Thoracic aorta (tissue), 2 donors: ENCODE measurements around the gene CEACAM8. TPM values are rescaled to one million over a fixed set of nuclear protein-coding genes. Genes with fewer than 3 reads are reported as not detected.
"Not testable (repeated sequence)": the region's sequence is repeated elsewhere in the genome, so short reads cannot be mapped to it uniquely, and the experiment has no call there.

Source experiments
- ATAC-seq: fragments of 150-250 bp; one replicate; pipeline ENCODE4 v1.8.0; 2017; ENCODE audit warnings: low read depth; ENCODE audit not compliant: insufficient number of reproducible peaks, low FRiP score
- DNase-seq: peaks from one replicate; pipeline ENCODE4 v3.0.0-alpha.2; 2020; ENCODE audit warnings: low spot score
- H3K27ac ChIP-seq, 2 donors: fragments of 200-600 bp; sonication (generic); 1 replicate in 1 of 2; 2 replicates in 1 of 2; pipeline ENCODE4 v1.5.1; 2016; ENCODE audit warnings: mild to moderate bottlenecking in 2 of 2, moderate library complexity in 2 of 2
- H3K27me3 ChIP-seq: fragments of 200-600 bp; sonication (generic); replicated peaks from 2 replicates; pipeline ENCODE4 v1.6.0; 2016; ENCODE audit warnings: mild to moderate bottlenecking; ENCODE audit not compliant: insufficient read depth
- H3K36me3 ChIP-seq: fragments of 200-600 bp; sonication (generic); one replicate; pipeline ENCODE4 v1.5.1; 2016
- H3K4me1 ChIP-seq, 2 donors: fragments of 200-600 bp; sonication (generic); 1 replicate in 1 of 2; 2 replicates in 1 of 2; pipeline versions ENCODE4 v1.5.1 to v1.6.0; 2016; ENCODE audit warnings: low read depth in 2 of 2, mild to moderate bottlenecking in 1 of 2; ENCODE audit not compliant: control insufficient read depth in 1 of 2
- H3K4me3 ChIP-seq: fragments of 200-600 bp; sonication (generic); 2 replicates; pipeline ENCODE4 v1.5.1; 2016; ENCODE audit warnings: mild to moderate bottlenecking
- H3K9me3 ChIP-seq: fragments of 200-600 bp; sonication (generic); 2 replicates; pipeline ENCODE4 v1.5.1; 2016
- total RNA-seq, 2 donors: library from RNA; depleted of rRNA; stranded (reverse); fragments of >200 nt; gene quantifications; one replicate each; pipeline versions ENCODE4 v1.1.0 to v1.2.3, GENCODE V29; 2016
- TF ChIP-seq, protein P1 (sequence below): fragments of 200-600 bp; sonication (generic); IDR thresholded peaks from one replicate; pipeline ENCODE4 v1.5.1; 2019; ENCODE audit warnings: antibody characterized with exemption

CEACAM8 gene
- total RNA-seq, 2 donors from 2014 or later = not detected

GRCh38 chr19:42560731-42561130 lies 34.0 kb downstream of the CEACAM8 start:
- Histone ChIP-seq H3K27me3 (no peaks in the 10 kb centered on the region), H3K27ac (no peak overlapping the region), H3K4me3 (no peak overlapping the region), H3K9me3 (no peaks in the 10 kb centered on the region), H3K4me1 (peaks cover 8 to 9% of the 10 kb centered on the region in 2 donors), H3K36me3 (no peaks in the 10 kb centered on the region)
- TF ChIP-seq, protein P1, sequence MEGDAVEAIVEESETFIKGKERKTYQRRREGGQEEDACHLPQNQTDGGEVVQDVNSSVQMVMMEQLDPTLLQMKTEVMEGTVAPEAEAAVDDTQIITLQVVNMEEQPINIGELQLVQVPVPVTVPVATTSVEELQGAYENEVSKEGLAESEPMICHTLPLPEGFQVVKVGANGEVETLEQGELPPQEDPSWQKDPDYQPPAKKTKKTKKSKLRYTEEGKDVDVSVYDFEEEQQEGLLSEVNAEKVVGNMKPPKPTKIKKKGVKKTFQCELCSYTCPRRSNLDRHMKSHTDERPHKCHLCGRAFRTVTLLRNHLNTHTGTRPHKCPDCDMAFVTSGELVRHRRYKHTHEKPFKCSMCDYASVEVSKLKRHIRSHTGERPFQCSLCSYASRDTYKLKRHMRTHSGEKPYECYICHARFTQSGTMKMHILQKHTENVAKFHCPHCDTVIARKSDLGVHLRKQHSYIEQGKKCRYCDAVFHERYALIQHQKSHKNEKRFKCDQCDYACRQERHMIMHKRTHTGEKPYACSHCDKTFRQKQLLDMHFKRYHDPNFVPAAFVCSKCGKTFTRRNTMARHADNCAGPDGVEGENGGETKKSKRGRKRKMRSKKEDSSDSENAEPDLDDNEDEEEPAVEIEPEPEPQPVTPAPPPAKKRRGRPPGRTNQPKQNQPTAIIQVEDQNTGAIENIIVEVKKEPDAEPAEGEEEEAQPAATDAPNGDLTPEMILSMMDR = no peak
- ATAC-seq (no peak), DNase-seq (no peak)

- Histone ChIP-seq H3K27me3 (no peaks in the 10 kb centered on the region), H3K27ac (no peak overlapping the region), H3K4me1 (peaks cover 2% of the 10 kb centered on the region in 2 donors), H3K36me3 (no peaks in the 10 kb centered on the region), H3K9me3 (no peaks in the 10 kb centered on the region), H3K4me3 (no peak overlapping the region)
- no peak for ATAC-seq
- TF ChIP-seq, protein P1 = no peak
- DNase-seq = no peak
These were observed 36.1 kb downstream of the CEACAM8 start for GRCh38 chr19:42558450-42559150.

DNA sequence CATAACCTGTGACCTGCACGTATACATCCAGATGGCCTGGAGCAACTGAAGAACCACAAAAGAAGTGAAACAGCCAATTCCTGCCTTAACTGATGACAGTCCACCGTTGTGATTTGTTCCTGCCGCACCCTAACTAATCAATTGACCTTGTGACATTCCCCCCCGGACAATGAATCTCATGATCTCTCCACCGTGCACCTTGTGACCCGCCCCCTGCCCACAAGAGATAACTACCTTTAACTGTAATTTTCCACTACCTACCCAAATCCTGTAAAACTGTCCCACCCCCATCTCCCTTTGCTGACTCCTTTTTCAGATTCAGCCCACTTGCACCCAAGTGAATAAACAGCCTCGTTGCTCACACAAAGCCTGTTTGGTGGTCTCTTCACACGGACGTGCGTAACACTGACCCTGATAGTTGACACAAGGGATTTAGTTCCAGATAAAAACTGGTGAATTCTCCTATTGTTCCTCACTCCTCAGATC lies 37.3 kb downstream of the CEACAM8 start:
- not testable (repeated sequence) for H3K27me3 ChIP-seq, DNase-seq, H3K4me3 ChIP-seq, H3K27ac ChIP-seq, H3K4me1 ChIP-seq, H3K9me3 ChIP-seq, ATAC-seq, H3K36me3 ChIP-seq

- ATAC-seq = no peak
- TF ChIP-seq, protein P1 = no peak
These were observed 38.9 kb downstream of the CEACAM8 start for GRCh38 chr19:42555801-42556200.

GRCh38 chr19:42555317-42555716 lies 39.4 kb downstream of the CEACAM8 start:
- H3K27me3 ChIP-seq = no peaks in the 10 kb centered on the region
- H3K9me3 ChIP-seq = no peaks in the 10 kb centered on the region
- no peaks in the 10 kb centered on the region for H3K36me3 ChIP-seq
- TF ChIP-seq, protein P1 = no peak
- no peak overlapping the region for H3K4me3 ChIP-seq
- DNase-seq (no peak), ATAC-seq (no peak)
- H3K27ac ChIP-seq = no peak overlapping the region
- H3K4me1 ChIP-seq = no peaks in the 10 kb centered on the region

More at GRCh38 chr19:42555801-42556200, 38.9 kb downstream of the CEACAM8 start:
- H3K4me1 ChIP-seq = no peaks in the 10 kb centered on the region
- no peak for DNase-seq
- H3K9me3 ChIP-seq = no peaks in the 10 kb centered on the region
- no peaks in the 10 kb centered on the region for H3K27me3 ChIP-seq
- no peak overlapping the region for H3K27ac ChIP-seq
- no peak overlapping the region for H3K4me3 ChIP-seq
- H3K36me3 ChIP-seq = no peaks in the 10 kb centered on the region
